Vagina (tissue), 2 donors: Measurements from ENCODE around the gene DLX2. TPM values are rescaled to one million over a fixed set of nuclear protein-coding genes. Genes with fewer than 3 reads are reported as not detected.

Experiments
- DNase-seq, 2 donors: peaks; one replicate each; pipeline ENCODE4 v3.0.0-alpha.2; 2017; ENCODE audit errors: extremely low spot score in 2 of 2
- H3K27ac ChIP-seq: fragments of 200-600 bp; sonication (generic); one replicate; pipeline ENCODE4 v1.5.1; 2019
- H3K27me3 ChIP-seq: fragments of 200-600 bp; sonication (generic); one replicate; pipeline ENCODE4 v1.5.1; 2019
- H3K36me3 ChIP-seq, 2 donors: fragments of 200-600 bp; sonication (generic); one replicate each; pipeline ENCODE4 v1.5.1; 2017 to 2019
- H3K4me1 ChIP-seq: fragments of 200-600 bp; sonication (generic); one replicate; pipeline ENCODE4 v1.5.1; 2019
- H3K4me3 ChIP-seq, 2 donors: fragments of 200-600 bp; sonication (generic); 1 replicate in 1 of 2; 2 replicates in 1 of 2; pipeline ENCODE4 v1.5.1; 2016 to 2019
- H3K9me3 ChIP-seq: fragments of 200-600 bp; sonication (generic); one replicate; pipeline ENCODE4 v1.5.1; 2019
- POLR2A ChIP-seq, 2 donors: fragments of 450-650 bp; IDR thresholded peaks; one replicate each; pipeline ENCODE4 v1.6.1; 2017; ENCODE audit warnings: antibody characterized with exemption in 2 of 2, mild to moderate bottlenecking in 2 of 2, moderate library complexity in 2 of 2
- POLR2AphosphoS5 ChIP-seq, 2 donors: sonication (generic); formaldehyde crosslinking; IDR thresholded peaks; one replicate each; pipeline ENCODE4 v1.9.0; 2017; ENCODE audit warnings: antibody characterized with exemption in 2 of 2, mild to moderate bottlenecking in 2 of 2, low read depth in 1 of 2; ENCODE audit not compliant: insufficient read depth in 1 of 2
- intact Hi-C: fragments of 100-400 bp; cut with DNase I; formaldehyde crosslinking; loops from one replicate; pipeline ENCODE4 v1.15.1; 2023
- total RNA-seq: library from RNA; depleted of rRNA; stranded (reverse); fragments of >200 nt; gene quantifications from one replicate; pipeline ENCODE4 v1.2.3, GENCODE V29; 2016
- TF ChIP-seq, protein P1 (sequence below), 3 experiments: fragments of 450-650 bp in 2 of 3; fragments of 200-600 bp in 1 of 3; sonication (generic) in 1 of 3; IDR thresholded peaks; one replicate each; pipeline ENCODE4 v1.5.1; 2017 to 2019; ENCODE audit warnings: antibody characterized with exemption in 3 of 3, mild to moderate bottlenecking in 2 of 3, moderate library complexity in 2 of 3

DLX2 gene
- total RNA-seq, 1 donor from 2014 or later, result not detected

DNA sequence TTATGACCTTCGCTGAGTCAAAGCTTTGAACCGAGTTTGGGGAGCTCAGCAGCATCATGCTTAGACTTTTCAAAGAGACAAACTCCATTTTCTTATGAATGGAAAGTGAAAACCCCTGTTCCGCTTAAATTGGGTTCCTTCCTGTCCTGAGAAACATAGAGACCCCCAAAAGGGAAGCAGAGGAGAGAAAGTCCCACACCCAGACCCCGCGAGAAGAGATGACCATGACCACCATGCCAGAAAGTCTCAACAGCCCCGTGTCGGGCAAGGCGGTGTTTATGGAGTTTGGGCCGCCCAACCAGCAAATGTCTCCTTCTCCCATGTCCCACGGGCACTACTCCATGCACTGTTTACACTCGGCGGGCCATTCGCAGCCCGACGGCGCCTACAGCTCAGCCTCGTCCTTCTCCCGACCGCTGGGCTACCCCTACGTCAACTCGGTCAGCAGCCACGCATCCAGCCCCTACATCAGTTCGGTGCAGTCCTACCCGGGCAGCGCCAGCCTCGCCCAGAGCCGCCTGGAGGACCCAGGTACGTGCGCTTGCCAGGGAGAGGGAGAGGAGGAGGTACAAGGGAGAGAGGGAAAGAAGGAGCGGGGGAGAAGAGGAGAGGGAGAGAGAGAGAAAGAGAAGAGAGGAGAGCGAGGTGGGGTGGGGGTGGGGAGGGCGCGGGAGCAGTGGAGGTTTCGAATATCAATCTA lies 17.1 kb downstream of the DLX2 start, which contains the start of gene DLX1:
TSS of gene DLX1 (plus strand) at position 48 of the 700 bp plus-strand sequence. CDS start at position 219, 171 bp downstream.
- Histone ChIP-seq H3K4me3 (peak within 1 kb of the TSS; percentile 34 to 40), H3K4me1 (peaks cover 41% of the 10 kb centered on the region), H3K27me3 (peaks cover 68% of the 10 kb centered on the region), H3K9me3 (no peaks in the 10 kb centered on the region), H3K27ac (no peak within 1 kb of the TSS), H3K36me3 (no peaks in the 10 kb centered on the region)
- TF ChIP-seq, protein P1, sequence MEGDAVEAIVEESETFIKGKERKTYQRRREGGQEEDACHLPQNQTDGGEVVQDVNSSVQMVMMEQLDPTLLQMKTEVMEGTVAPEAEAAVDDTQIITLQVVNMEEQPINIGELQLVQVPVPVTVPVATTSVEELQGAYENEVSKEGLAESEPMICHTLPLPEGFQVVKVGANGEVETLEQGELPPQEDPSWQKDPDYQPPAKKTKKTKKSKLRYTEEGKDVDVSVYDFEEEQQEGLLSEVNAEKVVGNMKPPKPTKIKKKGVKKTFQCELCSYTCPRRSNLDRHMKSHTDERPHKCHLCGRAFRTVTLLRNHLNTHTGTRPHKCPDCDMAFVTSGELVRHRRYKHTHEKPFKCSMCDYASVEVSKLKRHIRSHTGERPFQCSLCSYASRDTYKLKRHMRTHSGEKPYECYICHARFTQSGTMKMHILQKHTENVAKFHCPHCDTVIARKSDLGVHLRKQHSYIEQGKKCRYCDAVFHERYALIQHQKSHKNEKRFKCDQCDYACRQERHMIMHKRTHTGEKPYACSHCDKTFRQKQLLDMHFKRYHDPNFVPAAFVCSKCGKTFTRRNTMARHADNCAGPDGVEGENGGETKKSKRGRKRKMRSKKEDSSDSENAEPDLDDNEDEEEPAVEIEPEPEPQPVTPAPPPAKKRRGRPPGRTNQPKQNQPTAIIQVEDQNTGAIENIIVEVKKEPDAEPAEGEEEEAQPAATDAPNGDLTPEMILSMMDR (IDR thresholded peaks at IDR 0.05), result no peak
- TF ChIP-seq POLR2AphosphoS5 (IDR thresholded peaks at IDR 0.05; ENCODE audit: insufficient read depth in 1 of 2, low read depth in 1 of 2) (no peak), POLR2A (IDR thresholded peaks at IDR 0.05) (no peak)
- intact Hi-C loops, result no loop called here
- peak in 1 of 2 donors; percentile 71 for DNase-seq

DNA sequence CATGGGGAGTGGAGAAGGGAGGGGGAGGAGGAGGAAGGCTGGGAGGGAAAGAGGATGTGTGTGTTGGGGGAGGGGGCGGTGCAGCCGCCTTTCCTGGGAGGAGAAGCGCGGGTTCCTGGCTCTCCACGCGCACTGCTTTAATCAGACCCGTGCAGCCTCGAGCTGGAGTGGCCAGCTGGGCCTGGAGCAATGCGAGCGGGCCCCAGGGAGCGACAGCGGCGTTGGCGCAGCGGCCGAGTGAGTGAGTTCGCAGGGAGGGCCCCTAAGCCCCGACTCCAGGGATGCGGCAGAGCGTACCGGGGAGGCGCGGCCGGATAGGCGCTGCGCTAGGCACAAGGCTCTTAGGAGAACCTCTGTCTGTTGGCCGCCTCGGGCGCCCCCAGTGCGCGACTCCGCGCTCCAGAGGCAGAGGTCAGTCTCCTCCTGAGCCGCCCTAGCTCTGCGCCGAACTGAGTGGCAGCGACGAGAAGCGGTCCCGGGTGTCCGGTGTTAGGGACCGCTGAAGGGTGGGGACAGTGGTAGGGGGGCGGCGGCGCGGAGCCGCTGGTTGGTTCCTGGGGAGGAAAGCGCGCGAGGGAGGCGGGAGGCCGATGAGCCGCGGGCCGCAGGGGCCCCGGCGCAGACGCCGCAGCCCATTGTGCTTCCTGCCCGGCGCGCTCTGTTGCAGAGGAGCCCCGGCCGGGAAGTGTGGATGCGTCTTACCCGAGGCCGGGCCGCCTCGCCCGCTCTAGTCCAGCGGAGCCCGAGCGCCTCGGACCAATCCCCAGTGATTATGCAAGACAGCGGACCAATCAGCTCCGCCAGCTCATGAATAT lies 17.8 kb downstream of the DLX2 start:
- H3K27ac ChIP-seq, result no peak overlapping the region
- intact Hi-C loops, result no loop called here
- TF ChIP-seq POLR2AphosphoS5 (IDR thresholded peaks at IDR 0.05; ENCODE audit: insufficient read depth in 1 of 2, low read depth in 1 of 2), result peak in 1 of 2 donors; percentile 36
- TF ChIP-seq, protein P1 (IDR thresholded peaks at IDR 0.05), result no peak
- TF ChIP-seq POLR2A (IDR thresholded peaks at IDR 0.05), result no peak
- DNase-seq, result peak in 1 of 2 donors; percentile 84
- H3K9me3 ChIP-seq, result no peaks in the 10 kb centered on the region
- peaks cover 65% of the 10 kb centered on the region for H3K27me3 ChIP-seq
- peak overlapping the region; percentile 34 to 40 for H3K4me3 ChIP-seq
- no peaks in the 10 kb centered on the region for H3K36me3 ChIP-seq
- peaks cover 41% of the 10 kb centered on the region for H3K4me1 ChIP-seq

DNA sequence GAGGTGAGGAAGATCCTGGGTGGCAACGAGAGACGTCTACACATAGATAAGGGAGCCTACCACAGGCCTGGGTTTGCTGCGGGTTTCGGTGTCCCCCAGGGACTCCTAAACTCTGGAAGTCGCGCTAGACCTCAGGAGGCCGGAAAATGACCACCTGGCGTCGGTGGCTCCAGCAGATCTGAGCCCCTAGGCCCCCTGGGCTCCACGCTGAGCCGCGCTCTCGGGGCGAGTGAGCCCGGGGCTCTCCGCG lies 18.4 kb downstream of the DLX2 start:
- peaks cover 62% of the 10 kb centered on the region for H3K27me3 ChIP-seq
- no peak overlapping the region for H3K27ac ChIP-seq
- H3K9me3 ChIP-seq, result no peaks in the 10 kb centered on the region
- intact Hi-C loops, result no loop called here
- H3K36me3 ChIP-seq, result no peaks in the 10 kb centered on the region
- TF ChIP-seq POLR2A (IDR thresholded peaks at IDR 0.05) (no peak), POLR2AphosphoS5 (IDR thresholded peaks at IDR 0.05; ENCODE audit: insufficient read depth in 1 of 2, low read depth in 1 of 2) (no peak)
- TF ChIP-seq, protein P1 (IDR thresholded peaks at IDR 0.05), result no peak
- peaks cover 41% of the 10 kb centered on the region for H3K4me1 ChIP-seq
- DNase-seq, result peak in 1 of 2 donors; percentile 29
- H3K4me3 ChIP-seq, result peak overlapping the region; percentile 34 to 40

- H3K36me3 ChIP-seq, result no peaks in the 10 kb centered on the region
- H3K27me3 ChIP-seq, result peaks cover 59% of the 10 kb centered on the region
- H3K4me3 ChIP-seq, result peak overlapping the region in 1 of 2 donors; percentile 34
- peaks cover 41% of the 10 kb centered on the region for H3K4me1 ChIP-seq
- no peak overlapping the region for H3K27ac ChIP-seq
- peak in 1 of 2 donors; percentile 69 for DNase-seq
- intact Hi-C loops, result no loop called here
- H3K9me3 ChIP-seq, result no peaks in the 10 kb centered on the region
- no peak for TF ChIP-seq POLR2AphosphoS5 (IDR thresholded peaks at IDR 0.05; ENCODE audit: insufficient read depth in 1 of 2, low read depth in 1 of 2)
- TF ChIP-seq, protein P1 (IDR thresholded peaks at IDR 0.05), result no peak
- TF ChIP-seq POLR2A (IDR thresholded peaks at IDR 0.05), result no peak
Measured at GRCh38 chr2:172083628-172084394, 18.9 kb downstream of the DLX2 start.
